Measurements from ENCODE around the gene SERPINA5.
A peak's percentile ranks its signal among the peaks of the same experiment; 100 is the strongest.

The SERPINA5 gene

DNA sequence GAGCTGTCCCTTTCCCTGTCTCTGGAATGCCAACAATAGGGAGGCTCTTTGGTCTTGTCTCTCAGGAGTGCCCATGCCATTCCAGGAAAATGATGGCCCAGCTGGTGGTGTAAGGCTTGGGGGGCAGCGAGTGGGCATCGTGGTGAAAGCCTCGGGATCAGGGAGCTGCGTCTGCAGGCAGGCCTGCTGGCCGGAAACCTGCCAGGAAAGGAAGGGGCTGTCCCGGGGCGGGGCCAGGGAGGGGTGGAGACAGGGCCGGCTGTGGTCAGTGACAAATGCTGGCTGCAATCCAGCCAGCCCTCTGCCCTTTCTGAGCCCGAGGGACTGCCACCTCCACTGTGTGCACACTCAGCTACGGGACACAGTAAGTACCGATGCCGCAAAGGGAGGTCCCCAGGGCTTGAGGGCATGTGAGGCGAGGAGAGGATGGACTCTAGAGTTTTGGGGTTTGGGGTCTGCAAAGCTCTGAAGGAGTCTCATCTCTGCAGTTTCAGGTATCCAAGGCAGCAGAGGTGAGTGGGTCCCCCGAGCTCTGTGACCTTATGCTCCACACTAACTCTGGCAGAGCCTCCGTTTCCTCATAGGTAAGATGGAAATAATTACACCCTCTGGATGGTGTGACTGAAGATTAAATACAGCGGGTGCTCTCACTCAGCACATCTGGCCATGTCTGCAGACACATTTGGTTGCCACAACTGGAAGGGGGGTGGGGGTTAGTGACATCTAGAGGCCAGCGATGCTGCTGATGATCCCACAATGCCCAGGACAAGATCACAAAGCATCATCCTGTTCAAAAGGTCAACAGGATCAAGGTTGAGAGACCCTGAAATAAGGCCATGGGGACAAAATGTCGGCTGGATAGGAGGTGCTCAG is at the start of gene SERPINA5:
TSS of gene SERPINA5 (plus strand) at position 300 of the 873 bp plus-strand sequence. CDS start 5,937 bp downstream, outside the sequence.
- DNase-seq = no peak

- DNase-seq = no peak
Measured at GRCh38 chr14:94532447-94532846, 48.8 kb upstream of the SERPINA5 start.

DNA sequence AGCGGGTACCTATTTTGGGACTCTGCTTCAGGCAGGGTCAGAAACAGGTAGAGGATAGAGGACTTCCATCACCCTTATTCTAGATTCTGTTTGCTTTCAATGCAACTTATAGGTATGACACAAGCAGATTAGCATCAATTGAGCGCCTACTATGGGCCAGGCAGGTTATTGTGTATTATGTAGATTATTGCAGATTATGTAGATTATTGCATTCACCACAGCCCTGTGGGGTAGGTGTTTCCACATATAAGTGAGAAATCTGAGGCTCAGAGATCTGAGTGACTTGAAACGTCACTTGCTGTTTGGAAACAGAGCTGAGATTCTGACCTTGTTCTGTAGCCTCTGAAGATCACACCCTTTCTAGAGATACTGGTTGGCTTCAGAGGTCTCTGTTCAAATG is 45.7 kb upstream of the SERPINA5 start:
- no peak for DNase-seq

DNA sequence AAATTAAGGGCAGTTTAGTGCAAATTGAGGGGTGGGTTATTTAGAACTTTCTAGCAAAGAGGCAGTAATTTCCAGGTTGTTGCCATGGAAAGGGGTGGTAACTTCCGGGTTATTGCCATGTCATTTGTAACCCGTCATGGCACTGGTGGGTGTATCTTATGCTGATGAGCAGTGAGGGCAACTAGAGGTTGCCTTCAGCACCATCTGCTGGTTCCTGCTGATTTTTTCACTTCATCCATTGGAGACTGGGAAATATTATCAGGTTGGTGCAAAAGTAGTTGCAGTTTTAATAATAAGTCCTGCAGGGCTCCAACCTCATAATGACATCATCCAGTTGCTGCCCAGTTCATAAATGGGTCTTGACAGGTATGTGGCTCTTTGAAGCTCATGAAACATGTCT is 44.4 kb upstream of the SERPINA5 start:
- DNase-seq = no peak

DNA sequence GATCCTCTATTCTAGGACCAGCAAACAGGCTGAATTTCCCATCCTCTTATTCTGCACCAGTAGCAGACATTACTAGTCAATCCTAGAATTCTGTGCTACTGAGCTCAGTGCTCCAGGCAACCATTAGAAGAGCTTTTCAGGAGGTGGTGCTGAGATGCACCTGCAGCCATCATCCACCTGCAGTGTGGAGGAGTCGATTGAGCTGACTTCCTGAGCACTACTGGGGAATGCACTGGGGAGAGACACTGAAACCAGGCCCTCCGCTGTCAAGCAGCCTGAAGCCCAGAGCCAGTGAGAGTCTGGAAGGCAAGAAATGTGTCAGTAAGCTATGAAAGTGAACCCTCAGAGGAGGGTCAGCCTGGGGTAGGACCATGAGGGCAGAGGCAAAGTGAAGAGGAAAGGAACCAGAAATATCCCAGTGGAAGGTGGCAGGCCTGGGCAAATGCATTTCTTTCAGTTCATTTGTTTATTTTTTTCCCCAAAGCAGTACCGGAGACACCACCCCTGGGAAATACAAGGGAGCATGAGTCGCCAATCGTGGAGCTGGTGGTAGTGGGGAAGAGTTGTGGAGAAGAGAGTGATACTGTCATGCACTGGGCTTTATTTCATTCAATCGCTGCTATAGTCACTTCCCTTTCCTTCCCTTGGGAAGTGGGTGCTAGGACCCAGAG is 43.0 kb upstream of the SERPINA5 start:
- DNase-seq = no peak

DNA sequence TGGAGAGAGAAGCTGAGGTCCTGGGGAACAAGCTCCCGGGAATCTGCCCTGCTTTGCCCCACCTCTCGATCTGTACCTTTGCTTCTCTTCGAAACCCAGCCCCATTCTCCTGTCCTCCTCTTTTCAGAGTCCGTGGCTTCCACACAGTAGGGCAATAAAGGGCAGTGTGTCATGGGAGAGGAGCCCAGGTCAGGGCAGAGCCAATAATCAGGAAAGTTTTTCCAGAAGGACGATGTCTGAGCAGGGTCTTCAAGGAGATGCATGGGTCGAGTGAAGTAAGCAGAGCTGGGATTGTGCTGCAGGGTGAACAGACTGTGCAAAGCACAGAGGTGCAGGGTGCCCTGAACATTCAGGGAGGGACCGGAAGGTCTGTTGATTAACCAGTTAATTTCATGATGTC is 42.0 kb upstream of the SERPINA5 start:
- DNase-seq = no peak

- DNase-seq = no peak
Measured at GRCh38 chr14:94540031-94540794, 41.0 kb upstream of the SERPINA5 start.

DNA sequence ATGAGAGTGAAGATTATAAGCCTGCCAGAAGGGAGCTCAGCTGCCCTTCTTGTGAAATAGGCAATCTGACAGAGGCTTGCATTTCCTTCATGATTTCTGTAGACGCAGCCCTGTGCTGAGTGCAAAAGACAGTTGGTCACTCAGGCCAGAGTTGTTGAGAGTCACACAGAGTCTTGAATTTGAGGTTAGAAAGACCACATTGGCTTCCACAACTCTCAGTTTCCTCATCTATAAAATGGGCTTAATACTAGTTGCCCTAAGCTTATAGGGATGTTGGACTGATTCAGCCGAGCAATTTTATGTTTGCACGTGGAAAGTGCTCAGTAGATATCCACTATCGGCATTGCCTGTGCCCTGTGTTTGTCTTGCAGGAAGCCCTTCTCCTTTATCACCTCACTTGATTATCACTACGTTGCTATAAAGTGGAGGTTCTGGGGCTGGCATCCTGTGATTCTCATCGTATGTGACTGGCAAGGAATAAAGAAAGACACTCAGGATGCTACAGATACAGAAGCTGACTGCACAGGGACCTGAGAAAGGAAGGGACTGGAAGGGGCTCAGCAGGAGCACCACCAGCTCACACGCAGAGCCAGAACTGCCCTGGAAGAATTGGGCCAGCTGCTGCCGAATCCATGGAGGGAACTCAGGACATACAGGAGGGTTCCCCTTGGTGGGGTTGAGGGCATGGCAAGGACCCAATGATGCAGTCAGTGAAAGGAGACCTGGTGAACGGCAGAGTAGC is 39.8 kb upstream of the SERPINA5 start:
- no peak for DNase-seq

- DNase-seq = no peak
Measured at GRCh38 chr14:94542111-94542810, 39.0 kb upstream of the SERPINA5 start.

- no peak for DNase-seq
Measured at GRCh38 chr14:94542811-94543440, 38.3 kb upstream of the SERPINA5 start.

GRCh38 chr14:94543449-94544124 is 37.6 kb upstream of the SERPINA5 start:
- DNase-seq = no peak

DNA sequence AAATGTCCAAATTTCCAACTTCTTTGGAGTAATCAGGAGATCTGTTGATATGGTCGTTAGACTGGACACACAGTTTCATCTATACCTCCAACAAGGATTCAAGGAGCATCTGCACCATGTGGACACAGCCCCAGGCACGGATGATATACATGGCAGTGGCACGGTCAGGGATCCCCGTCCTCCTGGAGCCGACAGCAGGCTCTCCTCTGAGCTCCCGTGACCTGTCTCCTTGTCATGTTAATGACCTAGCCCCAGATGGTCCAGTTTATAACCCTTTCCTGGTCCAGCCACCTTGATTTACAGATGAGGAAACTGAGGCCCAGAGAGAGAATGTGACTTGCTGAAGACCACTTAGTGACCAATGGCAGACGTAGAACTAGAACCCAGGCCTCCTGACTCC is 36.5 kb upstream of the SERPINA5 start:
- DNase-seq = no peak

- no peak for DNase-seq
Measured at GRCh38 chr14:94545131-94545841, 35.9 kb upstream of the SERPINA5 start.

GRCh38 chr14:94547151-94547680 is 34.0 kb upstream of the SERPINA5 start:
- DNase-seq = no peak

GRCh38 chr14:94547726-94548125 is 33.5 kb upstream of the SERPINA5 start:
- DNase-seq = no peak

DNA sequence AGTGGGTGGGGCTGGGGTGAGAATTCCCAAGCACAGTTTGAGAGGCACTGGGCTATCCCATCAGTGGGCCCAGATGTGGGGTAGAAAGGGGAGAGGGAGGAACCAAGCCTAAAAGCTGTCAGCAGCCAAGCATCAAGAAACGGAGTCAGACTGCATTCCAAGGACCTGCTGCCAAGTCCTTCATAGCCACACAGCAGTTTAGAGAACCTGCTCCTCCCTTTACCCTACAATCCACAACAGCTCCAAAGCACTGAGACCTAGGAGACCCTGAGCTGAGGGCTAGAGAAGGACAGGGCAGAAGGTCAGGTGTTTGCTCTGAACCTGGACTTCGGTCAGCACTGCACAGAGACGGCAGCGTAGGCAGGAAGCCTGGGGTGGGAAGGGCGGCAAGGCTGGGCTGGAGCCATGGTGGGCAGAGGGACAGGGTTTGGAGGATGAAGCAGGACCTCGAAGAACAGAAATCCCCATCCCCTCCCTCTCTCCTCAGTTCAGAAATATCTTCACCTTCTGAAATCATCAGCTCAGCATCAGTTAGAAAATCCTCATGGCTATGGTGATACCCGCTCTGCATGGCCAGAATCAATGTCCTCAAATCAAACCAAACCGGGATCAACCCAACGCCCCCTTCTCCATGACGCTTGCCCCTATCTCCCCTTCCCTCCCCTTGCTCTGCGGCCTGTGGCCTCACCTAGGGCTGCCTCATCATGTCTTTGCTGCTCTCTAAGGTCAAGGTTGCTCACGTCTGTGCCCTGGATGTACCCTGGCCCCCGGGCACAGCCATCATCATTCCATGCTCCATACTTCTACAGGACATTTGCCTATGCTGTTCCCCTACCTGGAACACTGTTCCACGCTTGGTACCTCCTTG is 32.9 kb upstream of the SERPINA5 start:
- DNase-seq = no peak

- peak; percentile 18 for DNase-seq
Measured at GRCh38 chr14:94548999-94549985, 31.9 kb upstream of the SERPINA5 start.

GRCh38 chr14:94550041-94550440 is 31.2 kb upstream of the SERPINA5 start:
- no peak for DNase-seq

Data from NCI-H1092 treated with DMSO at 0.1 percent for 48 hours (cell line).